NCI-H187 treated with DMSO at 0.1 percent for 48 hours (cell line): ENCODE results near the gene CSNK2A3.
A peak's percentile ranks its signal among the peaks of the same experiment; 100 is the strongest.
"Not testable (repeated sequence)": the region's sequence is repeated elsewhere in the genome, so short reads cannot be mapped to it uniquely, and the experiment has no call there.

Experiments
- DNase-seq: peaks from one replicate; lab custom pipeline; 2025; lab: John Stamatoyannopoulos, UW

The CSNK2A3 gene

GRCh38 chr11:11352878-11353277 lies at the start of gene CSNK2A3:
CSNK2A3 (minus strand) TSS chr11:11353250; CDS start chr11:11353119, 131 bp downstream.
- not testable (repeated sequence) for DNase-seq

- no peak for DNase-seq
Observed at GRCh38 chr11:11401960-11402535, 49.0 kb upstream of the CSNK2A3 start.

DNA sequence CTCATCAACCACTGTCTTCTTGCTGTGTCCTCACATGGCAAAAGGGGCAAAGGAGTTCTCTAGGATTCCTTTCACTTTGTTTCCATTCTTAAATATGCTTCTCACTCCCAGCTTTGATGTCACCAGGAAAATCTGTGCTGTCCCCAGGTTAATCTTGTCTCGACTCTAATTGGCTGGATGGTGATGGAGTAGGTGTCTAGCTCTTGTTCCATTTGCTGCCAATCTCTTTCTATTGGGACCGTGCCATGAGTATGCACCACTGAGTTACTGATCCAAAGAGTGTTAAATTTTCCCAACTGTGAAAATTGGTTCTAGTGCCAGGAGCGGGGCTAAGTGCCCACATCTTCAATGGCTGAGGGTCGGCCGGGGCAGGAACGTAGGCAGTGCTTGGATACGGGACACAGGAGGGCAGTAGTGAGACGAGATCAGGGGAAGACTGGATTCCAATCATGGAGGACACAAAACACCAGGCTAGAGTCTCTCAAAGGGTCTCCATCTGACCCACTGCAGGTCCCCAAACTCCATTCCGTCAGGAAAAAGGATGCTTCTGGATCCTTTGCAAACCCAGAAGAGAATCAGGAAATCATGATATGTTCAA lies 47.7 kb upstream of the CSNK2A3 start:
- DNase-seq: no peak

- DNase-seq: no peak
Observed at GRCh38 chr11:11400121-11400520, 47.1 kb upstream of the CSNK2A3 start.

DNA sequence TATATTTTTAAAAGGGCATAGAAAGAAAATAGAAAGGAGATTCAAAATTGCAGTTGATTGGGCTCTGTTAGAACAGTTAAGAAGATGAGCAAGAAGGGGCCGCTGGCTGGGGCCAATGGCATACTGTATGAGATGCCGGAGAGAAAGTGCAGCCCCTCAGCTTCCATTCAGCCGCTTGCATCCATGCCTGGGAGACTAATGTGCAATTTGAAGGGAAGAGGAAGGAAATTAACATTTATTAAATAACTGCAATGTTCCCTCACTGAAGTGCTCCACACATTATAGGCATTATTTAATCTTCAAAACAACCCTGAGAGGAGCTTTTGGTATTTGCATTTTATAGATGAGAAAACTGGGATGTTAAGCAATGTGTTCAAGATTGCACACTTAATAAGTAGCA lies 44.7 kb upstream of the CSNK2A3 start:
- no peak for DNase-seq

GRCh38 chr11:11397036-11397415 lies 44.0 kb upstream of the CSNK2A3 start:
- no peak for DNase-seq

DNA sequence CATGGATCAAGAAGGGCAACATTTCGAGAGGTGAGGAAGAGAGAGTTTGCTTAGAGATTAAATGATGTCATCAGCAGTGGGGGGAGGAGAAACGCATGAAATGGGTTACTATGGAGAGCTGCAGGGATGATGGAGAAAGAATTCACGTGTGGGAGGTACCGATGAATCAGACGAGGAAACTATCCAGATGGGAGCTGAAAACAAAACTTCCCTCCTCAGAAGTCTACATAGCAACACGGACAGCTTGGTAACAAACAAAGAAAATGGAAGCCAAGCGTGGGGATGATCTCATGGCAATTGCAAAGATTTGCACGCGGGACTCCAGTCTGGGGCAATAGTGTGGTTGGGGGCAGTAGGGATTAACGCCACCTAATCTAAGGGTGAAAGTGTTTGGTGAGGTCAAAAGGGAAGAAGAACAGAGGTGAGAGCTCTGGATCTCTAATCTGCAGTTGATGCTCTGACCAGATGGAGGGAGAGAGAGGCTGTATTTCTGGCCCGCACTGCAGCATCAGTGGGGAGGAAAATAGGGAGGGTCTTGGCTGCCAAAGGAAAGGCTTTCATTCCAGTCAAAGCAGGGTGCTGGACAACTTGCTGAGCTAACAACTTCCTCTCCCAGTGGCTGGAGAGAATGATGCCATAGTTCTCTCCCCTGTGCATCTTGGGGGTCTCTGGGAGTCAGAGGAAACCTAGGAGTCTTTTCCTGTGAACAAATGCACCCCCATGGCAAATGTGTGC lies 43.4 kb upstream of the CSNK2A3 start:
- no peak for DNase-seq

- DNase-seq: no peak
Observed at GRCh38 chr11:11395126-11395525, 42.1 kb upstream of the CSNK2A3 start.

DNA sequence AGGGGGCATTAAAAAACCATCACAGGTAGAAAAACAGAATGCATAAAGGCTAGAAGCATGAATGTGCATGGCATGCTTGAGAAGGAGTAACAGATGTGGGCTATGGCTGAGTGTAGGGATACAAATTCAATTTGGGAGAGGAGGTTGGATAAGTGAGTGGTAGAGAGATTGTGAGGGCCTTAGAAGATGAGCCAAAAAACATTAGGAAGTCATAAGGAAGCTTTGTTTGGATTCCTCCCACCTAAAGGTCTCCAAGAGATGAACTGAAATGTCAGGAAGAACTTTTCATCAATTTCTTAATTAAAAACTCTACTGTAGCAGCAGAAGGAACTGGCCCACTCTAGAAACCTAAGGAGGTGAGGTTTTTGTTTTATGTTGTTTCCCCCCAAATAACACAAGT lies 41.2 kb upstream of the CSNK2A3 start:
- no peak for DNase-seq

DNA sequence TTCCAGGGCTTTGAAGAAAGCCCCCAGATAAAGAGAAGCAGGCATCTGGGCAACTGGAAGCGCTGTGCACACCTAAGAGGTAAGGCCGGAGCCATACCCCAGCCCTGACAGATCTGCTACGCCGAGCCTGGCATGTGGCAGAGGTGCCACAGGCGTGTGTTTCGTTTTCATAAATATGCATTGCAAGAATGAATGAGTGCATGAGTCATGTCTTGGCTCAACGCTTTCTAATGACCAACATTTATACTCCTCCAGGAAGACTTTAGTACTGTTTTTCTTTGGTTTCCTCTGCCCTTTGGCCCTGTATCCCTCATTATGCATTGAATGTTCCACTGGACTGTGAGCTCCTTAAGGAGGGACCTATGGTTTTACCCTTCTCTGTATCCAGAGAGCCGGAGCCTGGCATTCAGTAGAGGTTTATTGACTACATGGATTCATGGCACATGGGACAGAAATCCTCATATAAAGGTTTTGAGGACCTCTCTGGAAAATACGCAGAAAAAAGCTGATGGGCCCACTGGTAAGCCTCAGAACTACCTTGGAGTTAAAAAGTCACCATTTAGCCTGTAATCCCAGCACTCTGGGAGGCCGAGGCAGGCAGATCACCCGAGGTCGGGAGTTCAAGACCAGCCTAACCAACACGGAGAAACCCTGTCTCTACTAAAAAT lies 38.9 kb upstream of the CSNK2A3 start:
- DNase-seq: no peak

GRCh38 chr11:11391169-11391568 lies 38.1 kb upstream of the CSNK2A3 start:
- no peak for DNase-seq

GRCh38 chr11:11390068-11390771 lies 37.2 kb upstream of the CSNK2A3 start:
- no peak for DNase-seq

- DNase-seq: no peak
Observed at GRCh38 chr11:11389238-11389637, 36.2 kb upstream of the CSNK2A3 start.

DNA sequence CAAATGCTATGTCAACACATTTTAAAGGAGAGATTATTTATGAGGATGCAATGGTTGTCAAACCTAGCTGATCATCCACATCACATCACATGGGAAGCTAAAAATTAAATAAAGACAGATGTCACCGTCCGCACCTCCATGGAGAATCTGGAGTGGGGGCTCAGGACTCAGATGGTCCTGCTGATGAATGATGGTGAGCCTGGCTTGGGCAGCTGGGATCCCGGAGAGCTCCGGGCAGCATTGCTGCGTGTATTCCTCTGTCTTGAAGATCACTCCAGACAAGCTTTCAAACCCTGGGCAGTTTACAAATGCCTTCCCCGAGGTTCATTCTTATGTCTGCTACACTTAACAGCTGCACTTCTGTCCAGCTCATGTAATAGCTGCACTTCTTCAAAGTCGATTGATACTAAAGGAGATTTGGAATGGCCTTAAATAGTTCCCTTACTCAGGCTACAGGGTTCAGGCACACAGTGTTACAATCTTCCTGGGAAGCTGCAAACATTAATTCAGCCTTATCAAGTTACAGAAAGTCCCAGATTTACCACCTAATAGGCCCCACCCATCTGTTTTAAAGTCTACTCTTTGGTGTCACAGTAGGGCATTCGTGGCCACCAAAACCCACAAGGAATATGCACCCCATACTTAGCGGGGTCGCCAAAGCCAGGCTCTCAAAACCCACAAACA lies 34.7 kb upstream of the CSNK2A3 start:
- DNase-seq: no peak

DNA sequence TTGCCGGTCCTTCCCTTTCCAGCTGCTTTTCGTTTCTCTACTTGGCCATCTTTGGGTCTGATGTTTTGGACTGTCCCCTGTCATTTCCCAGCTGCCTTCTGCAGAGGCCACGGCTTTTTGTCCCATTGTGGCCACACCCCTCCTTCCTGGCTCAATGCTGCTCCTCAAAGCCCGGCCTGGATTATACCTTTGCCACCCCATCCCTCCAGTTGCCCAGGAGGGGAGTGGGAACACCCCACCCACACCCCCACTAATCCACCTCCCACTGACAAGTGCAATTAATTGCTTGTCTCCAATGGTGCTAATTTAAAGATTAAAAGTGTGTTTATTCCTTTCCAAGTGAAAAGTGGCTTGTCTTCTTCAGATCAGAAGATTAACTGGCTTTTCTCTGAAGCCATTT lies 34.2 kb upstream of the CSNK2A3 start:
- DNase-seq: no peak

DNA sequence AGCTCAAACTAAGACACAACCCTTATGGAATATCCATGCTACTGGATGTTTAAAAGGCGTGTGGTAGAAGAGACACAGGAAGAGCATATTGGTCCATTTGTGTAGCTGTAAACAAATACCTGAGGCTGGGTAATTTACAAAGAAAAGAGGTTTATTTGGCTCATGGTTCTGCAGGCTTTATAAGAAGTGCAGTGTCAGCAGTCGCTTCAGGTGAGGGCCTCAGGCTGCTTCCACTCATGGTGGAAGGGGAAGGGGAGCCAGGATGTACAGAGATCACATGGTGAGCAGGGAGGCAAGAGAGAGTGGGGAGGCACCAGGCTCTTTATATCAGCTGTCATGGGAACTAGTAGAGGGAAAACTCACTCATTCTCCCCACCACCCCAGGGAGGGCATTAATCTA lies 31.8 kb upstream of the CSNK2A3 start:
- no peak for DNase-seq

DNA sequence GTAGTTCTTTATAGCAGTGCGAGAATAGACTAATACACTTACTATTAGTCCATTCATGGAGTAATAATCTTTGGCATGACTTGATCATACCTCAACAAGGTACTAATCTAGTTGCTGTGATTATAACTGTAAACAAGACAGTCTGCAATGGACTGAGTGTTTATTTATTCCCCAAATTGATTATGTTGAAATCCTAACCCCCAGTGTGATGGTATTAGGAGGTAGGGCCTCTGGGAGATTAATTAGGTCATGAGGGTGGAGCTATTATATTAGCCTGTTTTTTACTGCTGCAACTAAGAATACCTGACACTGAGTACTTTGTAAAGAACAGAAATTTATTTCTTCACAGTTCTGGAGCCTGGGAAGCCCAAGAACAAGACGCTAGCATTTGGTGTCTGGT lies 30.9 kb upstream of the CSNK2A3 start:
- no peak for DNase-seq

- DNase-seq: peak; percentile 94
Observed at GRCh38 chr11:11382858-11383532, 29.9 kb upstream of the CSNK2A3 start.

GRCh38 chr11:11381471-11382105 lies 28.5 kb upstream of the CSNK2A3 start:
- no peak for DNase-seq

- no peak for DNase-seq
Observed at GRCh38 chr11:11380883-11381282, 27.8 kb upstream of the CSNK2A3 start.

- DNase-seq: no peak
Observed at GRCh38 chr11:11380340-11380739, 27.3 kb upstream of the CSNK2A3 start.
